Stimulated activated CD4-positive, alpha-beta T cell treated with anti-CD3 and anti-CD28 coated beads, Interleukin-4, amount 100 ng/mL, for 1 hour (primary cell): ENCODE results near the gene AKAP7.
A peak's percentile ranks its signal among the peaks of the same experiment; 100 is the strongest.

Experiments used
- DNase-seq: peaks from one replicate; pipeline ENCODE4 v3.0.0-alpha.2; 2020

The AKAP7 gene

DNA sequence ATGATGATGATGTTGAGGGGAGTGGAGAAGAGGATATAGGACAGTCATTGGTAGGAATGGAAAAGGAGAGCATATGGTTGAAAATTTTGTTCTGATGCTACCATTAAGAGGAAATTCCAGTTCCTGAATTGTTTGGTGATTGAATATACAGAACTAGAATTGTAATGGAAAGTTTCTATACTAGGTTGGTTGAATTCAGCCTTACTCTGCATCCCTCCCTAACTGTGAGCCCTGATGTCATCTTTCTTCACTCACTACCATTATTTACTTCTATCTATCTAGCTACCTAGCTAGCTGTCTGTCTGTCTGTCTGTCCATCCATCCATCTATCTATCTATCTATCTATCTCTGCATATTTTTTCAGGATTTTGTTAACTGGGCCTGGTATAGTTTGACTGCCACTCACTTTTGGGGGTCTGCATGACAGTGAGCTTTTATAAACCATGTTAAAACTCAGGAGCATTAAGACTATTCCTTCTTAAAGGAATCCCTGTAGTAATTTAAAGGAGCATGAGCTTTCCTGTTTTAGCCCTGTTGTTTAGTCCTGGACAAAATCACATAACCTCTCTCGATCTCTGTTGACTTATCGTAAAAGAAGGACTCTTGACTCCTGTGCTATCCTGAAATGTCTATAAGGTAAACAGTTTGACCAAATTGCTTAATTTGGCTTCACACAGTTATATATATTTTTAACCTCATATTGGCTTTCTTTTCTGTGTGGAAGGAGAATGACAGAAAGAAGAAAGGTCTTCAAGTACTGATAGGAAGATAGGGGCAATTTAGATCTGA is 71.4 kb downstream of the AKAP7 start:
- no peak for DNase-seq

DNA sequence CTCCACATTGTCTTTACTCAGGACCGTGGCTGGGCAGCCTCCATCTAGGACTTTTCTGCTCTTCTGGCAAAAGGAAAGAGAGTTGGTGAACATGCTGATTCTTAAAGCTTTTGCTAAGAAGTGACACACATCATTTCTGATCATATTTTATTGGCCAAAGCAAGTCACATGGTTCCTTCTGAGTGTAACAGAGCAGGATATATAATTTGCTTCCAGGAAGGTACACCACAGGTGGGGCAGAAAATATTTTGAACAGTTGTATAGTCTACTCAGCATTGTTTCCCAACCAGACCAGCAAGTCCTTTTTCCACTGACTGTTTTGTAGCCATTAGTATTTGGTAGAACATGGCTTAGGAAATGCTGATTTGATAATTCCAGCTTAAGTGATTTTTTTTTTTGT is 73.5 kb downstream of the AKAP7 start:
- DNase-seq: no peak

DNA sequence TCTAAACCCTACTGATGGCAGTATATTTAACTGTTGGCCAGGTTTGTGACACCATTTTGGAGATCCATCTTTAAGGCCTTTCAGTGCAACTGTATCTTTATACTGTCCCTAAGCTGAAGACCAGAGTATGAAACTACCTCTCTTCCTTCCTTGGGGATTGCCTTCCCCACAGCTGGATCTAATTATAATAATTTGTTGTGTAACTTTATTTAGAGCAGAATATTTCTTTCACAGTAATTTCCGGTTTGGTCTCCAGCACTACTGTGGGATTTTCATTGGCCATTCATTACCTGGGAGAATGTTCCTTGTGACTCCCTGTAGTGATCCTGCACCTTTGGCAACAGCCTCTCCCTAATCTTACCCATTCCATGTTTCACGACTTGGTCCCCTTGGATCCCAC is 75.2 kb downstream of the AKAP7 start:
- DNase-seq: no peak

DNA sequence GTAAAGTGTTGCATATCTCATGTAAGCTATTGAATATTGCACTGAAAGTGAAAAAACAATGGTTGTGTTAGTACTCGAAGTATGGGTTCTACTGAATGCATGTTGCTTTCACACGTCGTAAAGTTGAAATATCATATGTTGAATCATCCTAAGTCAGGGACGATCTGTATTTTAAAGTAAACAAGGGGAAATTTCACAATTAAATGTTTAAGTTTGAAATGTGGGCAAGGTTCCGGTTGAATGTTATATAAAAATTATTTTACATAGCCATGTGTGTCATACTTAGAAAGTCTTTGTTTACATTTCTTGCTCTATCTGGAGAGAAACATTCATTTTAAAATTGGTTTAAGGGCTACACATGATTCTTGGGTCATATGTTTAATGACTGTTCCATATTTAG is 76.8 kb downstream of the AKAP7 start:
- DNase-seq: no peak

DNA sequence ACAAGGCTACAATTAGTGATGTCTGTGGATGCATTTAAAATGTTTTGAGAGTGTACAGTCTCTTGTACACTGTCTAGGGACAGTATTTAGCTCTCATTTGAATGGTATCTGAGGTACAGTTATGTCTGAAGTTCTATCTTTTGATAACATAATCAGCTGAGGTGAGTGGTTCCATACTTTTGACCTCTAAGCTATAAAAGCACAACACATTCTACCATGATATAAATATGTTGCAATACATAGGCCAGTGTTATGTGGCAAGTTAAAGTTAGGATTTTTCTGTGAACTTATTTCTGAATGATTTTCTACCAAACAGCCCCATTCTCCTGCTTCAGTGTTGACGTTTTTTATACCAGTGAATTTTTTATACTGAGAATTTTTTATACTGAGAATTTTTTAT is 77.6 kb downstream of the AKAP7 start:
- DNase-seq: no peak

DNA sequence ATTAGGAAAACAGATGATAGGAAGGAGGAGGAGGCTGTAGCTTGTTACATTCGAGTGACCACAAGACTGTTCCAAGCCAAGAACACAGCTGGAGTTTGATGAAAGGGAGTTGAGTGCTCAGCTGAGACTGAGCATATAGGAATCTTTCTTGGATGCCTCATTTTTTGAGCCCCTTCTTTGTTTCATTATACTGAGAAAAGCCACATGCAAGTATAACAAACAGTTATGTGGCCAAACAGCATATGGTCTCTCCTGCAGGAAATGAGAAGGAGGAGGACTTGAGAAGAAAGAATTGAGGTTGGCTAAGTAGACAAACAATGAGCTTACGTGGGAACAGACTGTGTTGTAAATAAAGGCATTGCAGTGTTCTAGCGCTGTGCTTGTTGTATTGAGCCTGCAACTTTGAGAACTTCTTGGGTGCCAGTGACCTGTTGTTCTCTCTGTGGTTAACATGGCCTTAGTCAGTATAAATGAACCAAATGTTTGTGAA is 78.3 kb downstream of the AKAP7 start:
- DNase-seq: no peak

DNA sequence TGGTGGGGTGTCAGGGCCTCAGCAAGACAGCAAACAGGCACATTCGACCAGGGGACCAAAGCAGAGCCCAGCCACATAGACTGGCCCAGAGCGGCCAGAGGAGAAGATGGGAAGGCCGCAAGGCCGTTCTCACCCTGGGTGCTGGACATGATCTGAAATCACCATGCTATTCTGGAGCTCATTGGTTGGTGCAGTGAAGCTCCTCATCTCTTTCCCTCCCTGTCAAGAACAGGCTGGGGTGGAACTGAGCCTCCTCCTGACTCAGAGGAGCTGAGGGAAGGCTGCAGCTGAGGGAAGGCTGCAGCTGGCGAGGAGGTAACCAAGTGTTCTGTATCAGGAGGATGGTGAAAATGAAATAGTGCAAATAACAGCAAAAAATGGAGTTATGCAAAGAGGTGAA is 80.0 kb downstream of the AKAP7 start:
- no peak for DNase-seq

DNA sequence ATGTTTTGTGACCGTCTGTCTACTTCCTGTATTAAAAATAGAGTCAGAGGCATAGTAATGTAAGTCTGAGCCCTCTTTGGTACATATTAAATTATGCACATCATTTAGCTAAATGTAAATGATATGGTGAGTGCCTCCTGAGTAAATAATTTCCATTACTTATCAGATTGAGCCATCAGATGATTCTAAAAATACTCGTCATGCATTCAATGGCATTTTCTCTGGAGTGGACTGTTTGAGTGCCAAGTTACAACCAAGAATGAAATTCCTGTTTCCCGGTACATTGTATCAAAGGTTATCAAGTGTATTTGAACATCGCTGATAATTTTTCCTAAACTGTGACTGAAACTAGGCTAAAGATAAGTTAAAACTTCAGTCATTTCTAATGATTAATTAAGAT is 81.0 kb downstream of the AKAP7 start:
- DNase-seq: no peak

DNA sequence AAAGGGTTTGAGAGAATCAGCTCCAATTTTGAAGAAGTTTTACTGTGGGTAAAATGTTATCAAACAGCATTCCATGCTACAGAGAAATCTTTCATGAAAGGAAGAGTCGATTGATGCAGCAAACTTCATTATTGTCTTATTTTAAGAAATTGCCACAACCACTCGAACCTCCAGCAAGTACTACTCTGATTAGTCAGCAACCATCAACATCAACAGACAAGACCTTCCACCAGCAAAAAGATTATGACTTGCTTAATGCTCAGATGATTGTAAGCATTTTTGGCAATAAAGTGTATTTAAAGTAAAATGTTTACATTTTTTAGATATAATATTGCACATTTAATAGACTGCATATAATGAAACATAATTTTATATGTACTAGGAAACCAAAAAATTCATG is 87.5 kb downstream of the AKAP7 start:
- DNase-seq: no peak

DNA sequence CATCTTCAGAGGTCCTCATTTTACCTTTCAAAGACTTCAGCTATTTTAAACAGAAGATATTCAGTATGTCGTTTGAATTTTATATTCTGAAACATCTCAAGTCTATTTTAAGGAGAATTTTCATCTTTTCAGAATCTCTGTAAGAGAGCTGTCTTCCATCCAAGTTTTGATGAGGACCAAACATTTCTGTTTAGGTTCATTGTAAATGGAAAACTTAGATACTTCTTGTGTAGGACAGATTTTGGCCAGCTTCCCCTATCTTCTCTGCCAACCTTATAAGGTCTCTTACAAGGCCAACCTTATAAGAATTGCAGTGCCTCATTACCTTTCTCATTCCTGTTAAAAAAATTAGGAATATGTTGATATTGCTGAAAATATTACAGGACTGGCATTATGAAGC is 88.1 kb downstream of the AKAP7 start:
- DNase-seq: no peak

DNA sequence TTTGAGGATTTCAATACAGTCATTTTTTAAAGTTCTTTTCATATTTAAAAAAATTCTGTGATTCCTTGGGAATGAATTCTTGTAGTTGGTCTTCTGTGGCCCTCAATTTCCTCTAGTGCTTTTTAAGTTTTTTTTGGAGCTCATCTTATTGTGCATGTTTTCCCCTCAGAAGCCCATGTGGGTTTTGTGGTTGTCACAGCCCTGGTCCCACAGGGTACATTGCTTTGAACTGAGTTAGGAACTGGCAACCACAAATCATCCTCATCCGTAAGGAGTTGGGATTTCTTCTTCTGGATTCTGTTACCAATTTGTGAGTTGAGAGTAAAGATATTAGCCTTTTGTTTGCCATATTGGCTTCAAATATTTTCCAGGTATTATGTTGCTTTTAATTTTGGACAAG is 89.9 kb downstream of the AKAP7 start:
- no peak for DNase-seq

DNA sequence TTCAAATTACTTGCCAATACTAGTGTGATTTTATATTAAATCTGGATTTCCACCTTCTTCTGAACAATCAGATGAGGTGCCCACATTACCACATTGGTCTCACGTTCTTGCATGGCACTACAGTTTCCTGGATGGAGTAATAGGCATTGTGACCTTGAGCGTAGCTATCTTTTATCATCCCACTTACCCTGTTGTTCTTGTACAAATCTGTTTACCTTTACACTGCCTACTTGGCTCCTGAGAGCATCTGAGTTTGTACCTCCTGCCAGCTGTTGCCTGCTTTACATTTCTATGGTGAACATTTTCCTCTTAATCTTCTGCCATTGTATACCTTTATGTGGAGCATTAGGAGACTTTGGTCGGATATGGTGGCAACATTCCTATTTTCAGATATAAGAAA is 90.7 kb downstream of the AKAP7 start:
- no peak for DNase-seq

DNA sequence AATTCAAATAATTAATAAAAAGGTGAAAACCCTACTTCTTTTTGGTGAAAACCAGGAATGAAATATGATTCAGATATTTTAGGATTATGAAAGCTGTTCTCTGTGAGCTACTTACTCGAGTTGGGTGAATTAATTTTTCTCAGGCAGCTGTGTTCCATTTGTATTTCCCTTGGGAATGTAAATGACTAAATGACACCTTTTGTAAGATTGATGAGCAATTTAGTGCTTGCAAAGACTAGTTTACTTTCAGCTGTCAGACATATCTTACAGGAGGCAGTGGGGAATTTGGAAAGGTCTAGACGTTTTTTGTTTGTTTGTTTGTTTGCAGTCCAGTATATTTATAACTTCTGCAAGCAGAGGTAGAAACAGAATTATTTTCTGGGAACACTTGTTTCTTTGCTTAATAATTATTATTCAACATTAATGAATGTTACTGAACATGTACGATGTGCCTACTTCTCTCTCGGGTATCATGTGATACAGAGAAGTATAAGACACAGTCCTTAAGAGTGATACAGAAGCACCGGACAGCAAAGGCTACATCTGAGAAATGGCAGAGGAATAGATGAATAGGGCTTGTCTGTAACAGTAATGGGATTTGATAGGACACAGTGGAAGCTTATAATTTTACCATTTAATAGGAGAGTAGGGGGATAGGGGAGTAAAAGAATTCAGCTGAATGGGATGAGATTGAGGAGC is 91.3 kb downstream of the AKAP7 start:
- no peak for DNase-seq

DNA sequence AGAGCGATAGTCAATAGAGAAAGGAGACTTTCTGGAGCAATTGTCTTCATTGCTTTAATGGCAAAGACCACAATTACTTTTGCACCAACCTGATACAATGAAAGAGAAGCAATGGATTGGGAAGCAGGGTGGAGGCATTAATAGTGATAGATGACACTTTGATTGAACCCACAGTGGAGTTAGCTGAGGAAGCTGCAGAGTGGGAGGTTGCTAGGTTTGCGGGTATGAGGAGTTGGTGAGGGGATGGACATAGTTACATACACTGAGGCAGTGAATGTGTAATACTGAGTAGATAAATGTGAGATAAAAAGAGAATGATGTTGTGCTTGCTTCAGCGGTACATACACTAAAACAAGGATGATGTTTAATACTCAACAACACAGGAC is 91.9 kb downstream of the AKAP7 start:
- DNase-seq: no peak

DNA sequence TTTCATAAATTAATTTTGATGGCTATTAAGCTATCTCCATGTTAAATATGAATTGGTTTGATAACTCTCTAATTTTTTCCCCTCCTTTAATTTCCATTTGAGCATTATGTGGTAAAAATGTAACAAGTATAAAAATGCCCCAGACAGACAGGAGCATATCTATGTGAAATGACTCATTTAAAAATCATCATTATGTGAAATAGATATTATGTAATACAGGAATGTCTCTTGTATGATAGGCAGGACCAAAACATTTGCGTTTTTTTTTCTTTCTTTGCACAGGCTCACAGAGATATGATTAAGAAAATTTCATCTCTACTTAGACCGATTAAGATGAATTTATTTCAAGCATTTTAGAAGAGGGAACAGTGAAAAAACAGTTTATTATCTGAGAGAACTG is 95.8 kb downstream of the AKAP7 start:
- DNase-seq: no peak

DNA sequence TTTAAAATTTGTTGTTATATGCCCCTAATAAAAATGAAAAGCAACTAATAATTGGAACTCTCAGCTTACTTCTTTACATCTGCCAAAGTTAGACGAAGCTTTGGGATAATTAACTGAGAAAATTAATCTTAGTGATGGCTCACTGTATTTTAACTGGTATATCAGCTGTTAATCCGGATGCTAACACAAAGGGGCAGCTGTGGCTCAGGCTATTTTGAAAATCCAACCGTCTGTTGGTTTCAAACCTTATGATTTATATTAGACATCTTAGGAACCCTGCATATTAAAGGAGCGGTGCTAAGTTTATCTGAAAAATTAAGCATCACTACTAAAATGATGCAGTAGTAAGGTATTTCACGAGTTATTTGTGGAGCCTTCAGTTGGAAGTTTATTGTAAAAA is 96.6 kb downstream of the AKAP7 start:
- DNase-seq: no peak

DNA sequence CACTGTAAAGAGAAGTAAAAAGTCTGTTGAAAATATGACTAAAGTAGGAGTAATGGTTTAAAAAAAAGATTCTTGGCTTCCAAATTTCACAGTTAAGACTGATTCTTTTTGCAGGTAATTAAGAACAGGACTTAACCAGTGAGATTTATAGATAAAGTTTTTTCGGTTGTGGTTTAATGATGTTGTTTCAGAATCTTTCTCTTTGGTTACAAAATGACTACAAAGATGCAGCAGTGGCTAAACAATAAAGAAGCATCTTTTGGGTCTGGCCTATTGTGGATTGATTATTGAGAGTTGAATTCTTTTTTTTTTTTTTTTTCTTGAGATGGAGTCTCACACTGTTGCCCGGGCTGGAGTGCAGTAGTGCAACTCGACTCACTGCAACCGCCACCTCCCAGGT is 109.7 kb downstream of the AKAP7 start:
- DNase-seq: no peak

DNA sequence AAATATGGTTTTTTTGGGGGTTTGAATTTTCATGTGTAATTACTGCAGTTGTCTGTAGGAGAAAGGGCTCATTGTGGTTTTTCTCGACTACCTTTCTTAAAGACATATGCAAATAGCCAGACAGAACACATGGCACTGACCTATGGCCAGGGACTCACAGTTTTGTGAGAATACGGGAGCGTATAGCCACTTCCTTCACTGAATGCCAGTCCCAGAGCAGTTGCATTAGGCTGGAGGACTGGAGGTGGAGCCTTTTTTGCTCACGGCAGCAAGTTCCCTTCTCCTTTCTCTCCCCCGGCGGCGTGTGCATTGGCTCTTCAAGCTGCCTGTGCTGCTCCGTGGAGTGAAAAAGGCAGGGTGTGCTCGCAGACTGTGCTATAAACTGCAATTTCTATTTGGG is 114.9 kb downstream of the AKAP7 start:
- DNase-seq: peak; percentile 18

DNA sequence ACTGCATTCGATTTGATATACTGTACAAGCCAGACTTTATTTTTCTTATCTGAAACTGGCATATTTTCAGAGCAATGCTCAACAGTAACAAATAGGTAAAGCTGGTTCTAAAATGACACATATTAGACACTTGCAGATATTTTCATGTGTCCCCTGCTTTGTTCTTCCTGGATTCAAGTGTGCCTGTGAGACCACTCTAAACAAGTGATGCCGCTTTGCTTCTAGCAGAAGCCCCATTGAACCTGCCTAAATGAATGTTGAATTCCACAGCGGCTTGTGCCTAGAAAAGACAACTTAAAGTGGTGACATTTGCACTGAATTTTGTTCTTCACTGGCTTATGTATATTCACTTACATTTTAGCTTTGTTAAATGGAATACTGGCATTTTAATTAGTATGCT is 115.7 kb downstream of the AKAP7 start:
- DNase-seq: no peak

DNA sequence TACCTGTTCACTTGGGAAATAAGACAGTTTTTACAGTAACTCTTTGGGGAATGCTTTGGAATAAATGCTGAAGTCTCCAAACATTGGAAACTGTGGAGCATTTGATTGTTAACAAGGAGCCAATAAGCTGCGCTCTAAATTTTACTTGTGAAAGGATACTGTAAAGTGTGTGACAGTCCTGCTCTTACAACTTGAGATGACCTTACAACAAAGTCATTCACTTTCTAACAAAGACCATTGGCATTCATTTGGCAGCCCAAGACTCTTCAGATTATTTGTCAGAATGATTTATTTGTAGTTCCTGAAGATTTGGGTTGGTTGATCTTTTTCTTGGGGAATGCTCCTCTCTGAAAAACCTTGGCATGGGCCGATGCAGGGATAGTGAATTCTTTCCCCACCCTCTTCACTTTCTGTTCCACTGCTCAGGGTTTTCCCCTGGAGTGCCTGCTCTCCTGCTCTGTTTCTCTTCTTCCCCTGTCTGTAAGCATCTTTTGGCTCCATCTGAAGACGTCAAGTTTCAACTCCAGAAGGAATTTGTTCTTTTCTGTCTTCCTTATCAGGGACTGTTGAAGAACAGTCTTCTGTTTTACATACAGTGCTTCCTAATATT is 116.4 kb downstream of the AKAP7 start:
- no peak for DNase-seq

DNA sequence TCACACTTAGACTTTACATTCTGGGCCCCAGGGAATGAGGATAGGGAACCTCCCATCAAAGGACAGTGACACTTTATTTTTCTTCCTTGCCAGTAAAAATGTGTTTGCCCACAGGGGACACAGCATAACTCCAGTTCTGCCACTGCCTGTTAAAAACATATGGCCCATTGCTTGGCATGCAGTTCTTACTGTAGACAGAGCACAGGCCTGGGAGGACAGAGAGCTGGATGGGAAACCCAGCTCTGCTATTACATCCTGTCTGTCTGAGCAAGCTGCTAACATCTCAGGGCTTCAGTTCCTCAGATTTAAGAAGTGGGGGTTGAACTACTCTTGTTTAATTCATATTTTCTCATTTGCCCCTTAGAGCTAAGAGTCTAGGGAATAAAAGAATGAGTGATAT is 120.2 kb downstream of the AKAP7 start:
- no peak for DNase-seq

DNA sequence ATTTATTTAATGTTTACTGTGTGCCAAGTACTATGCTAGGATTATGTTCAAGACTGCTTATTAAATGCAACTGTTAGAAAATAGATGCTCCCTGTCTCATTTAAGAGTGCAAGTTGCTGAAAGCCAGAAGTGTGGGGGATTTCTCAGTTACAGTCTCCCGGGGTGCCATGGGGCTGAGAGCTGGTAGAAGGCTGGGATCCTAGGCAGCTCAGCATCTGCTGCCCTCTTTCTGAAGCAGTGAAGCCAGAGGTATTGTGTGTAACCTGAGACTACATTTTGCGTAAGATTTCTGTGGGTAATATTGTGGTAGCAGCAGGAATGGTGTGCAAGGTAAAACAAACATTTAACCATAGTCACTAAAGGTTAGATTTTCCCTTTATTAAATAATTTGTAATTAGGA is 120.6 kb downstream of the AKAP7 start:
- no peak for DNase-seq

DNA sequence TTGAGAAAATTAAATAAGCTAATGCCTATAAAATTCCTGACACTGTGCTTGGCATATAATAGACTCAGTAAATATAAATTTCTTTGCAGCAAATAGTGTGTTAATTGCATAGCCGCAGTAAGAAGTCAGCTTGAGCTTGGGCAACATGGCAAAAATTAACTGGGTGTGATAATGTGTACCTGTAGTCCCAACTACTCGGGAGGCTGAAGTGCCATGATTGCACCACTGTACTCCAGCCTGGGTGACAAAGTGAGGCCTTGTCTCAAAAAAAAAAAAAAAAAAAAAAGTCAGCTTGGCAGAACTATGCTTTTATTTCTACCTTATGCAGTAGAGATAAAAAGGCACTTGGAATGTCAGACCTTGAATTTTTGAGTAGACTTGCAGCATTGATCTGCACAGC is 121.8 kb downstream of the AKAP7 start:
- DNase-seq: no peak

DNA sequence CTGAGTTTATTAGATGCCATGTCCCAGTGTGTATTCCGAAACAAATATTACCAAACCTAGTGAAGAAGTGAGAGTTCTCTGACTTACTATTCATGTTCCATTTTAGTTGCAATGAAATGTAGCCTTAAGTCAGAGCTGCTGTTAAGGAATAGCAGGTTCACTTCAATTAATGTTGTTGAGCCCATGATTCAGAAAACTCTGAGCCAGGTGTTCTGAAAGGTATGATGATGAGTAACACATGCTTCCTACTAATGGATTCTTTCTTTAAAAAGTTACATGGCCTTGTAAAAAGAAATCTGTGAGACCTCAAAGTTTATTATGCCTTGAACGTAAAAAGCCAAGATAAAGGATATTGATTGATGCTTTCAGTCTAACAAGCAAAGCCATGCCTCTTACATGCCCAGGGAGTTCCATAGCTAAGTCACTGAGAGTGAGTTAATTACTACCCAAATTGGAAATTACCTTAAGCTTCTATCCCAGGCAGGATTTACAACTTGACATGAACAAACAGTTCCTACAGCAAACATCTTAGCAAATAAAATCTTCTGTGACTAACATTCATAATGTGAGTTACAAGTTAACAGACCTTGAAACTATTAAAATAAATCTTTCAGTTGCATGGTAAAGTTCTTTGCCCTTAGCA is 122.9 kb downstream of the AKAP7 start:
- no peak for DNase-seq
